Activated gamma-delta T cell treated with anti-CD3 and anti-CD28 coated beads, Interleukin-2, amount 50 U/mL, for 16 hours (primary cell): ENCODE results near the gene SDF4.

Source experiments
- DNase-seq: peaks from one replicate; pipeline ENCODE4 v3.0.0-alpha.2; 2020; ENCODE audit warnings: low read depth

Gene SDF4

DNA sequence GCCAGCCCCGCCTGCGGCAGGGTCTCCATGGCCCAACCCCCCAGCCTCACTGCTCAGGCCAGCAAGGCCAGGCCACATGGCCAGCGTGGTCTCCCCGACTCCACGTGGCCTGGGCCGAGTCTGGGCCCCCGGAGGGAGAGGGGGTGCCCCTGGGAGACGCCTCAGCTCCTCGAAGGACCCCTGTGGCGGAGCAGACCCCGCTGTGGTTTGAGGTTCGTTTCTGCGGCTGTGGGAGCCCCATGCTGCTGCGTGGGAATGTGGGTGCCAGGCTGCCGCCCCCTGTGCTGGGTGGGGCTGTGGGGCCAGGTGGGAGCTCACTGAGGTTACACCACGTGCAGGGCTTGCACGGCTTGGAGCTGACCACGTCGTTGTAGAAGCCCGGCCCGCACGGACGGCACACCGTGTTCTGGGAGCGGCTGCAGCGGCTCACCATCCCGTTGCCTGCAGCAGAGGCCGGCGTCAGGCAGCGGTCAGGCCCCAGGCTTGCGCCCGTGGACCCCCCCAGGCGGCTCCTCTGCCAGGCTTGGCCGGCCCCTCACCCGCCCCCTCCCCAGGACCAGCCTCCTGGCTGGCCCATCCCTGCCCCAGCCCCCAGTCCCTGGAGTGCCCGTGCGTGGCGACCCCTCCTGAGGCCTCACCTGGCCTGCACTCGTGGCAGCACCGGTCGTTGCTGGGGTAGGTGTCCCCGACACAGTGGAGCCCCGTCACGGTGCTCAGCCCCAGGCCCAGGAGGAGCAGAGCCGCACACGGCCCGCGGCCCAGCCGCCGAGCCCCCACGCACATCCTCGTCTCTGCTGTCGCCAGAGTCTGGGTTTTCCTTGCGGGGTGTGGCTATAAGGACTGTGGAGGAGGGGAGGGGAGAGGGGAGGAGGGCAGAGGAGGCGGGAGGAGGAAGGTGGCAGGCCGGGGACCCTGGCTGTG lies 18.2 kb downstream of the SDF4 start, which contains the start of gene TNFRSF4:
TSS of gene TNFRSF4 (minus strand) at position 809 of the 921 bp plus-strand sequence. CDS start at position 783, 26 bp downstream.
- DNase-seq: no peak

DNA sequence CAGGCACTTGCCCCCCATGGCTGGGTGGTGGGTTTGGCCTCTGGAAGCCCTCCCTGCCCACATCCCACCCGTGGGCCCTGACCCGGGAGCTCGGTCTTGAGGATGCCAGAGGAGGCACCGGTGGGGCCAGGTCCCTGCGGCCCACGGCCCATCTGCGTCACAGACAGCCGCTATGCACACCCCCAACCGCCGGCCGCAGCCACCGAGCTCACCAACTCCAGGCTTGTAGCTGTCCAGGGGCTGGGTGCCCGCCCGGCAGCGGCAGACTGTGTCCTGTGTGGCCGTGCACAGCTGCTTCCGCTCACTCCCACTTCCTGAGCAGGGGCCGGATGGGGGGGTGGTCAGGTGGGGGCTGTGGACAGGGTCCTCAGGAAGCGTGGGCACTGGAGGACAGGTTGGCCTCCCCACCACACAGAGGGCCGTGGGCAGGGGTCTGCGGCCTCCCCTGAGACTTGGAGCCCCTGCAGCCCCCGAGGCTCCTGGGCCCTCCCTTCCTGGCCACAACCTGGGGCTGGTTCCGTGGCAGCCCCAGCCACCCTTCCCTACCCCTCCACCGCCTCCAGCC lies 18.9 kb downstream of the SDF4 start:
- DNase-seq: no peak

DNA sequence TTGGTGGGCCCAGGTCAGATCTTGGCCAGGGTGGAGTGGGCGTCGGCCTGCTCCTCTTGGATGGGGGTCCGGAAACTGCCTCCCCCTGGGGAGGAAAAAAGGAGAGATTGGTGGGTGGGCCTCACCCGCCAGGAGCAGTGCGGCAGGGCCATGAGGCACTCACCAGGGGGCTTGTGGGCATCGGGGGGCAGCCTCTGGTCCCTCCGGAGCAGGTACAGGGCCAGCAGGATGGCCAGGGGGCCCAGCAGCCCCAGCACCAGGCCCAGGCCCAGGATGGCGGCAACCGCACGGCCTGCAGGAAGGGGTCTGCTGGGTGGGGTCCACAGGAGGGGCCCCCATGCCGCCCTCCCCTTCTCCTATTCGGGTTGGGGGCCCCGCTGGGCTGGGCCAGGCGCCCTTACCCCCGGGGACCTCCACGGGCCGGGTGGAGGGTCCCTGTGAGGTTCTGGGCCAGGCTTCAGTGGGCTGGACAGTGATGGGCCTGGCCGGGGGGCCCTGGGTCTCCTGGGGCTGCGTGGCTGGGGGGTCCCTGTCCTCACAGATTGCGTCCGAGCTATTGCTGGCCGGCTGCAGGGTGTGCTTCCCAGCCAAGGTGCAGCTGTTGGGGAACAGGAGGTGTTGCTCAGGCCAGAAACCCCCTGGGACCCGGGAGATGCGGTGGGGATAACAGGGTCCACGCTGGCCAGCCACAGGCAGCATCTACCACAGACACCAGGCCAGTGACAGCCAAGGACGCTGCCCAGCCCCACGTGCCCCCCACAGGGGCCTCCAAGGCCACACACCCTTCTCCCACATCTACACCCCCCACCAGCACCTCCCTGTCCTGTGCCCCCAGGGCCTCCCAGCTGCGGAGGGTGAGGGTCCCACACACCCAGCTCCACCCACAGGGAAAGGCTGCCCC lies 20.0 kb downstream of the SDF4 start:
- DNase-seq: no peak

DNA sequence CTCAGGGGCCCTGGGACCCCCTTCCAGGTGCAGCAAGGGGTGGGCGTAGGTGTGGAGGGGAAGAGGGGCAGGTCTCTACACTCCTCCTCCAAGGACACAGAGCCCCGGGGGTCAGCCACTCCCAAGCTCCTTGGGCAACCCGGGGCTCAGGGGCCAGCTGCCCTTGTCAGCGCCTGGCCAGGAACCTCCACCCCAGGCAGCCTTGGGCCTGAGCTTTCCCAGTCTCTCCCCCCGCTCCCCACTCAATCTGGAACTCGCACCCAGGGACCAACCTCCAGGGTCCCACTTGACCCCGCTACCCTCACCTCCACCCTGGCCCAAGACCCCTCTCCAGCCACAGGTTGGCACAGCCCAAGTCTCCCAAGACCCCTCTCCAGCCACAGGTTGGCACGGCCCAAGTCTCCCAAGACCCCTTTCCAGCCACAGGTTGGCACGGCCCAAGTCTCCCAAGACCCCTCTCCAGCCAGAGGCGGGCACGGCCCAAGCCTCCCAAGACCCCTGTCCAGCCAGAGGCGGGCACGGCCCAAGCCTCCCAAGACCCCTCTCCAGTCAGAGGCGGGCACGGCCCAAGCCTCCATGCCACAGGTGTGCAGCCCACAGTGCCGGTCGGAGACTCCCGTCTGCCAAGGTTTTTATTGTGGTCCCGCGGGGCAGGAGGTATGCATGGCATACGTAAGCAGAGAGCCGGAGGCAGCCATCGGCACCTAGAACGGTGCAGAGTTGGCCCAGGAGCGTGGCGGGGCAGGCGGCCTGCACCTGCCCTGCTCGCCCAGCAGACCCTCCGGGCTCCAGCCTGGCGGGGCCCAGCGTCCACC lies 20.9 kb downstream of the SDF4 start:
- DNase-seq: no peak

GRCh38 chr1:1208713-1209433 lies 22.9 kb downstream of the SDF4 start:
- DNase-seq: no peak

DNA sequence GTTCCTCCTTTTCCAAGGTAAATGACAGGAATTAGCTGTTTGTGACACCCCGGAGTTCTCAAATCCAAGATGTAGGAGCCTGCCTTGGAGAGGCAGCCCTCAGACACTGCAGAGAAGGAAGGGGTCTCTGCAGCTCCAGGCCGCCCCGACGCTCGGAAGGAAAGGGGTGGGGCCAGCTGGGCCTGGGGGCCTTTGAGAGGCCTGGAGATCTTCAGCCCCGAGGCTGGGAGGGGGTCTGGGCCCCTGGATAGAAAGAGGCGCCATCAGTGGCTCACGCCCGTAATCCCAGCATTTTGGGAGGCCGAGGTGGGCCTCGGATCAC lies 24.3 kb downstream of the SDF4 start:
- DNase-seq: no peak

GRCh38 chr1:1206966-1207531 lies 24.8 kb downstream of the SDF4 start:
- DNase-seq: no peak

GRCh38 chr1:1206376-1206965 lies 25.3 kb downstream of the SDF4 start, which contains the start of gene TNFRSF18:
TNFRSF18 (minus strand) TSS chr1:1206592; CDS start chr1:1206571, 21 bp downstream.
- no peak for DNase-seq

DNA sequence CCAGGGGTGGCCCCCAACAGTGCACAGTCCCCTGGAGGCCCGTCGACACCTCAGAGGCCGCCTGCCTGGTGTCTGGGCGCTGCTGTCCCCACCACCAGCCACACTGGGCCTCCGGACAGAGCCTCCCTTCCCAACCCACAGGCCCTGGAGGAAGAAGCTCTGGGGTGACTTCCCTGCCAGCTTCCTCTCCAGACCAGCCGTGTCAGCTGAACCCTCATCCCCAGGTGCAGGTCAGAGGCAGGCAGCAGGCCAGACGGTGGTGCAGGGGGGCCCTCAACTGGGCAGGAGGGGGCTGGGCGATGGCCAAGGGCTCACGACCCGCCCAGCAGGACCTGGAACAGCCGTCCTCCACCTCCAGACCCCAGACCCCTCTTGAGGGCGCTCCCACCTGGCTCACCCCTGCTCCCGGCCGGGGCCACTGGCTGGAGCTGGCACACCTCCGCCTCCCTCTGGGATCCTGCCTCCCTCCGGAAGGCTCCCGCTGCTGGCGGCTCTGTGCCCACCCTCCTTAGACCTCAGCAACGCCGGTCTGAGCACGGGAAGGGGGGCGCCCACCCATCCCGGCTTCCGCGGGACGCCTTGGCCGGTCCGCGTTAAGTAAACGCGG lies 25.9 kb downstream of the SDF4 start:
- no peak for DNase-seq

DNA sequence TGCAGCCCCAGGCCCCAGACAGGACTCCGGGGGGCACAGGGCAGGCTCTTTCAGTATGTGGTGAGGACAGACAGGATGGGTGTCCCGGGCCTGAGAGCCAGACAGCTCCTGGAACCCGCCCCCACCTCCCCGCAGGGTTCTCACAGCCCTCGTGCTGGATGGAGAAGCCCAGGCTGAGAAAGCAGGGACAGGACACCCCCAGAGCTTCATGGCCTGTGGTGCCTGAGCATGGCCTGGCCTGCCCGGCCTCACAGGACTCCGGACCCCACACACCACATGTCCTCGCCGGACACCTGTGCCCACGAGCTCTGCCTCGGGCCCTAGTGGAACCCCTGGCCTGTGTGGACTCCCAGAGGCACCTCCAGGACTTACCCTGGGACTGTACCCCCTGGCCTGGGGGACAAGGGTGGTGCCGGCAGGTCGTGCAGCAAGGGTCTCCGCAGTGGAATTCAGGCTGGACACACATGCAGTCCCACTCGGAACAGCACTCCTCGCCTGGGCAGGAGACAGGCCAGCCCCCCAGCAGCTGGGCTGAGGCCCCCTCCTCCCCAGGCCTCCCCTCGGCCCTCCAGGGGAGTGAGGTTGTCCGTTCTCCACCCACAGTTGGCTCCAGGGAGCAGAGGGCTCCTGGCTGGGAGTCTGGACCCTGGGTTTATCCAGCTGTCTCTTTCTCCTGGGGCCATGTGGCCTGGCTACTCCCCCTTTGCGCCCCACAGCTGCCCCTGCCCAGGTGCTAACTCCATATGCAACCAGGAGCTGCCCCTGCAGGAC lies 26.6 kb downstream of the SDF4 start:
- no peak for DNase-seq

GRCh38 chr1:1204425-1204920 lies 27.3 kb downstream of the SDF4 start:
- DNase-seq: no peak

DNA sequence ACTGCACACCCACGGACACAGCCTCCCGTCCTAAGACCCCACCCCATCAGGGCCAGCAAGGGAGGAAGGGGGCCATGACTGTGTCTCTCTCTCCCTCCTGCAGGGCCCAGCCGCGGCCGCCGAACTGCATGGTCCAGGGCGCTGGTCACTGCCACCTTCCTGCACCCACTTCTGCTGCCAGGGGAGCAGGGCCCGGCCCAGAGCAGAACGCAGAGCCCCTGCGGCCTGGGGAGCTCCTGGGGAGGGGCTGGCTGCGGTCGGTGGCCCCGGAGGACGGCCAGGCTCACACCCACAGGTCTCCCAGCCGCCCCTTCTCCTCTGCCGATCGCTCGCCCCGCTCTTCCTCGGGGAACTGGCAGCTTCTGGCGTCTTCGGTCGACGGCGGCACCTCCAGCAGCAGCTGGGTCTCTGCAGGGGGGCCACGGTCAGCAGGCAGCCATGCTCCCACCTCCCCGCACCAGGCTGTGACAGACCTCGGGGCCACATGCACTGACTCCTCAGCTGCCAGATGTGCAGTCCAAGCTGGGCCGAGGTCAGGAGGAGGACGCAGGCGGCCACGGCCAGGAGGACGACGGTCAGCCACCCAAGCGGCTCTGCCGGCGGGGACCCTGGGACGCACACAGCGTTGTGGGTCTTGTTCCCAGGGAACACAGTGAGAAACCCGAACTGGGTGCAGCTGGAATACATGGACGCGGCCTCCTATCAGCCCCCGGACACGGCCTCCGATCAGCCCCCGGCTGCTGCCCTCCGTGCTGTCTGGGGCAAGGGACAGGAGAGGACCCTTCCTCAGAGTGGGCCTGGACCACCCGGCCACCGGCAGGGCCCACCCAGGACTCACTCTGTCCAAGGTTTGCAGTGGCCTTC lies 28.0 kb downstream of the SDF4 start:
- DNase-seq: no peak

DNA sequence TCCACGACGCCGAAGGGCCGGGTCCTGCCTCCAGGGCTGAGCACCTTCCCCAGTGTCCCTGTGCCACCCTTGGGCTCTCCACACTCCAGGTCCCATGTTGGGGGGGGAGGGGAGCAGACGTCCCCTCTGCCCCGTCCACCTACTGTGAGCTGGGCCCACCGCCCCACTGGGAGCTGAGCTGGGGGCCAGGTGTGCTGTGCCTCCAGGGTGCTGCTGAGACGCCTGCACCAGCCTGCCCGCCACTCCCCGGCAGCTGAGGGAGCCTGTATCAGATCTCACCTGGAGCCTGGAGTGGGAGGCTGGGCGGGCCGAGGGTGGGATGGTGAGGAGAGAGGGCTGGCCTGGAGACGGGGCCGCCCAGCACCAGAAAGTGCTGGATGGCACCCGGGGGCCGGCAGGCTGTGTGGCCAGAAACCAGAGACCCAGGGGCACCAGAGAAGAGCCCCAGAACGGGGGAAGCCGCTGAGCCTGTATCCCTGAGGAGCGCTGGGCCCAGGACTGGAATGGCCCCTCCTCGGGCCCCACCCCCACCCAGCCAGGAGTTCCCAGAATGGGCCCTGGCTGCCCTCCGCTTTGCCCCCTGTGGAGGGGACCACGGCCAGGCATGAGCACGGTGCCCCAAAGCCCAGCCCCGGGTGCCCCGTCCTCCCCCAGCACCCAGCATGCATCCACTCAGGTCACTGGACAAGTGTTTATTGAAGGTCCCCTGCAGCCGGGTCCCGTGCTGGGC lies 28.8 kb downstream of the SDF4 start:
- no peak for DNase-seq

GRCh38 chr1:1200876-1201810 lies 30.7 kb downstream of the SDF4 start:
- peak; percentile 84 for DNase-seq

DNA sequence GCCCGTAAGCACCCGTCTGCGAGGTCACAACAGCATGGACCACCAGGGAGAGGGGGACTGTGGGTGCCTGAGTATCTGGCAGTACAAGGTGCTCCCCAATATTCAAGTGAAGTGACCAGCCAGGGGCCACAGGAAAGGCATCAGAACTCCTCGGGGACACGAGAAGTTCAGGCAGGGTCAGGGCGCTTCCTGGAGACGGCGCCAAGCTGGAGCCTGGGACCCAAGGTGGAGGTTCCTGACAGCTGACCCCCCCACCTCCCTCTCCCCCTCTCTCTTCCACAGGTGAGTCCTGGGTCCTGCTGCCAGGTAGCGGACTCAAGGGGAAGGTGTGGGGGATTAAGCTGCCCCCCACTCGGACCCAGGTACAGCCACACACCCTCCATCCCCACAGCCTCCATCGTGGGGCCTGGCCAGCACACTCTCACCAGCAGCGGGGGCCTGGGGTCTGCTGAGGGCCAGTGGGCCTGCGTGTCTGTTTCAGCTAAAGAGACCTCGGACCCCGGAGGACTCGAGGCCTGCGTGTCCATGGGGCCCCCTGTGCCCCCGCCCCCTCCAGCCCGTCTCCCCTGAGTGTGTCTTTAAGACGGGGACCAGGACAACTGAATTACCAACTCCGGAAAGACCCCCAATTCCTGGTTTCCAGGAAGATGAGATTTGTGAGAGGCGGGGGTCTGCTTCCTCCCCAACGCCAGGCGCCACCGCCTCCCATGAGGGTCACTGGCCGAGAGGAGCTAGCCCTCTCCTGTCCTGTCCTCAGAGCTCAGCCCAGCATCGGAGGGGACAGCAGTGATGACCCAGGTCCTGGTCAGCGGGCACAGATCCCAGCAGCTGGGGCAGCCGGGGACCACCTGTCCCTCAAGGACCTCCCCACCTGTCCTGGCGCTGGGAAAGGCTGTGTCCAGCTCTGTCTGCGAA lies 31.6 kb downstream of the SDF4 start:
- DNase-seq: no peak
